ENCODE results near the gene TADA2B. TPM values are rescaled to one million over a fixed set of nuclear protein-coding genes. Genes with fewer than 3 reads are reported as not detected.

The TADA2B gene
- total RNA-seq, 2 donors from 2014 or later, result 34.5 to 41.2 TPM

GRCh38 chr4:7013175-7013574 is 30.0 kb upstream of the TADA2B start:
- Histone ChIP-seq H3K27me3 (replicated peaks; ENCODE audit: insufficient read depth) (no peaks in the 10 kb centered on the region), H3K36me3 (no peaks in the 10 kb centered on the region), H3K4me3 (no peak overlapping the region), H3K9me3 (no peaks in the 10 kb centered on the region), H3K27ac (no peak overlapping the region), H3K4me1 (replicated peaks) (no peaks in the 10 kb centered on the region)
- no peak for DNase-seq (ENCODE audit: low spot score)
- intact Hi-C loops (cut with DNase I), result no loop called here
- TF ChIP-seq POLR2AphosphoS5 (IDR thresholded peaks at IDR 0.05) (no peak), POLR2A (IDR thresholded peaks at IDR 0.05) (no peak), CTCF (IDR thresholded peaks at IDR 0.05) (no peak)
- 95% methylated on average over 11 of the region's 11 CpGs for WGBS

GRCh38 chr4:7014815-7015214 is 28.4 kb upstream of the TADA2B start:
- intact Hi-C loops (cut with DNase I), result no loop called here
- H3K9me3 ChIP-seq, result no peaks in the 10 kb centered on the region

GRCh38 chr4:7015383-7016035 is 27.7 kb upstream of the TADA2B start:
- H3K9me3 ChIP-seq, result no peaks in the 10 kb centered on the region
- H3K27ac ChIP-seq, result no peak overlapping the region
- no peaks in the 10 kb centered on the region for H3K4me1 ChIP-seq (replicated peaks)
- 88% methylated on average over 12 of the region's 12 CpGs for WGBS
- intact Hi-C loops (cut with DNase I), result no loop called here
- H3K36me3 ChIP-seq, result no peaks in the 10 kb centered on the region
- TF ChIP-seq CTCF (IDR thresholded peaks at IDR 0.05), result no peak
- no peak for TF ChIP-seq POLR2AphosphoS5 (IDR thresholded peaks at IDR 0.05)
- TF ChIP-seq POLR2A (IDR thresholded peaks at IDR 0.05), result no peak
- no peaks in the 10 kb centered on the region for H3K27me3 ChIP-seq (replicated peaks; ENCODE audit: insufficient read depth)
- no peak for DNase-seq (ENCODE audit: low spot score)
- H3K4me3 ChIP-seq, result no peak overlapping the region

More at GRCh38 chr4:7014815-7015214, 28.4 kb upstream of the TADA2B start:
- H3K4me1 ChIP-seq (replicated peaks), result no peaks in the 10 kb centered on the region
- WGBS, result 98% methylated on average over 12 of the region's 12 CpGs
- no peak overlapping the region for H3K27ac ChIP-seq
- no peak for DNase-seq (ENCODE audit: low spot score)
- TF ChIP-seq POLR2A (IDR thresholded peaks at IDR 0.05), result no peak
- TF ChIP-seq CTCF (IDR thresholded peaks at IDR 0.05), result no peak
- TF ChIP-seq POLR2AphosphoS5 (IDR thresholded peaks at IDR 0.05), result no peak
- H3K27me3 ChIP-seq (replicated peaks; ENCODE audit: insufficient read depth), result no peaks in the 10 kb centered on the region
- H3K4me3 ChIP-seq, result no peak overlapping the region
- no peaks in the 10 kb centered on the region for H3K36me3 ChIP-seq

GRCh38 chr4:7016086-7016485 is 27.1 kb upstream of the TADA2B start:
- Histone ChIP-seq H3K4me1 (replicated peaks) (no peaks in the 10 kb centered on the region), H3K4me3 (no peak overlapping the region), H3K27ac (no peak overlapping the region), H3K27me3 (replicated peaks; ENCODE audit: insufficient read depth) (no peaks in the 10 kb centered on the region), H3K36me3 (no peaks in the 10 kb centered on the region), H3K9me3 (no peaks in the 10 kb centered on the region)
- 81% methylated on average over 11 of the region's 11 CpGs for WGBS
- TF ChIP-seq POLR2AphosphoS5 (IDR thresholded peaks at IDR 0.05), result no peak
- TF ChIP-seq POLR2A (IDR thresholded peaks at IDR 0.05), result no peak
- TF ChIP-seq CTCF (IDR thresholded peaks at IDR 0.05), result no peak
- intact Hi-C loops (cut with DNase I), result no loop called here
- DNase-seq (ENCODE audit: low spot score), result no peak

- H3K27me3 ChIP-seq (replicated peaks; ENCODE audit: insufficient read depth), result no peaks in the 10 kb centered on the region
- H3K4me1 ChIP-seq (replicated peaks), result no peaks in the 10 kb centered on the region
- 90% methylated on average over 6 of the region's 6 CpGs for WGBS
- H3K27ac ChIP-seq, result no peak overlapping the region
- no peaks in the 10 kb centered on the region for H3K36me3 ChIP-seq
- H3K9me3 ChIP-seq, result no peaks in the 10 kb centered on the region
- intact Hi-C loops (cut with DNase I), result no loop called here
- no peak for TF ChIP-seq CTCF (IDR thresholded peaks at IDR 0.05)
- TF ChIP-seq POLR2A (IDR thresholded peaks at IDR 0.05), result no peak
- TF ChIP-seq POLR2AphosphoS5 (IDR thresholded peaks at IDR 0.05), result no peak
- no peak overlapping the region for H3K4me3 ChIP-seq
- no peak for DNase-seq (ENCODE audit: low spot score)
Observed at GRCh38 chr4:7016512-7016911, 26.7 kb upstream of the TADA2B start.
